ENCODE measurements around the gene STRBP.
"Not testable (repeated sequence)": the region's sequence is repeated elsewhere in the genome, so short reads cannot be mapped to it uniquely, and the experiment has no call there.

STRBP gene

GRCh38 chr9:123304340-123304691, 35.9 kb upstream of the STRBP start:
- Histone ChIP-seq H3K4me3 (ENCODE audit: low read depth in 1 of 2, low read length in 2 of 2) (no peak overlapping the region), H2AFZ (ENCODE audit: low read depth, low read length) (no peak overlapping the region), H3K36me3 (ENCODE audit: insufficient read depth, low read length) (no peaks in the 10 kb centered on the region), H3K27me3 (ENCODE audit: insufficient read depth, low read length, poor library complexity) (no peaks in the 10 kb centered on the region), H3K9ac (ENCODE audit: low read depth, low read length) (no peak overlapping the region), H3K4me1 (ENCODE audit: insufficient read depth, low read length) (no peaks in the 10 kb centered on the region), H3K79me2 (ENCODE audit: insufficient read depth, low read length) (no peaks in the 10 kb centered on the region), H4K20me1 (ENCODE audit: insufficient read depth, low read length) (no peaks in the 10 kb centered on the region), H3K9me3 (ENCODE audit: insufficient read depth, low read length, severe bottlenecking) (no peaks in the 10 kb centered on the region), H3K4me2 (ENCODE audit: insufficient read depth, low read length) (no peak overlapping the region), H3K27ac (ENCODE audit: low read length) (no peak overlapping the region)
- TF ChIP-seq EZH2 (IDR thresholded peaks at IDR 0.05; ENCODE audit: borderline replicate concordance, low read depth, low read length, severe bottlenecking) (no peak), CTCF (IDR thresholded peaks at IDR 0.05; ENCODE audit: borderline replicate concordance, extremely low read depth, low read length, poor library complexity, severe bottlenecking) (no peak)
- ATAC-seq (ENCODE audit: insufficient read depth, low read depth), result no peak
- no peak for DNase-seq

- no peak for DNase-seq
- Histone ChIP-seq H3K9me3 (ENCODE audit: insufficient read depth, low read length, severe bottlenecking) (no peaks in the 10 kb centered on the region), H3K9ac (ENCODE audit: low read depth, low read length) (no peak overlapping the region), H2AFZ (ENCODE audit: low read depth, low read length) (no peak overlapping the region), H3K36me3 (ENCODE audit: insufficient read depth, low read length) (no peaks in the 10 kb centered on the region), H3K4me2 (ENCODE audit: insufficient read depth, low read length) (no peak overlapping the region), H3K79me2 (ENCODE audit: insufficient read depth, low read length) (no peaks in the 10 kb centered on the region), H4K20me1 (ENCODE audit: insufficient read depth, low read length) (no peaks in the 10 kb centered on the region), H3K4me1 (ENCODE audit: insufficient read depth, low read length) (no peaks in the 10 kb centered on the region), H3K4me3 (ENCODE audit: low read depth in 1 of 2, low read length in 2 of 2) (no peak overlapping the region), H3K27ac (ENCODE audit: low read length) (no peak overlapping the region), H3K27me3 (ENCODE audit: insufficient read depth, low read length, poor library complexity) (no peaks in the 10 kb centered on the region)
- ATAC-seq (ENCODE audit: insufficient read depth, low read depth), result no peak
- no peak for TF ChIP-seq EZH2 (IDR thresholded peaks at IDR 0.05; ENCODE audit: borderline replicate concordance, low read depth, low read length, severe bottlenecking)
- TF ChIP-seq CTCF (IDR thresholded peaks at IDR 0.05; ENCODE audit: borderline replicate concordance, extremely low read depth, low read length, poor library complexity, severe bottlenecking), result no peak
Observed at GRCh38 chr9:123302348-123303214, 34.2 kb upstream of the STRBP start.

- not testable (repeated sequence) for H3K4me1 ChIP-seq (ENCODE audit: insufficient read depth, low read length); H3K79me2 ChIP-seq (ENCODE audit: insufficient read depth, low read length); H2AFZ ChIP-seq (ENCODE audit: low read depth, low read length); H3K27me3 ChIP-seq (ENCODE audit: insufficient read depth, low read length, poor library complexity); H3K27ac ChIP-seq (ENCODE audit: low read length); H4K20me1 ChIP-seq (ENCODE audit: insufficient read depth, low read length); ATAC-seq (ENCODE audit: insufficient read depth, low read depth); H3K36me3 ChIP-seq (ENCODE audit: insufficient read depth, low read length); H3K9ac ChIP-seq (ENCODE audit: low read depth, low read length); H3K4me3 ChIP-seq (ENCODE audit: low read depth in 1 of 2, low read length in 2 of 2); H3K9me3 ChIP-seq (ENCODE audit: insufficient read depth, low read length, severe bottlenecking); H3K4me2 ChIP-seq (ENCODE audit: insufficient read depth, low read length); DNase-seq
Observed at GRCh38 chr9:123301936-123302335, 33.5 kb upstream of the STRBP start.

- no peaks in the 10 kb centered on the region for H3K27me3 ChIP-seq (ENCODE audit: insufficient read depth, low read length, poor library complexity)
- H3K27ac ChIP-seq (ENCODE audit: low read length), result no peak overlapping the region
- no peaks in the 10 kb centered on the region for H3K9me3 ChIP-seq (ENCODE audit: insufficient read depth, low read length, severe bottlenecking)
- H3K4me3 ChIP-seq (ENCODE audit: low read depth in 1 of 2, low read length in 2 of 2), result no peak overlapping the region
- H3K36me3 ChIP-seq (ENCODE audit: insufficient read depth, low read length), result no peaks in the 10 kb centered on the region
- no peaks in the 10 kb centered on the region for H3K79me2 ChIP-seq (ENCODE audit: insufficient read depth, low read length)
- H3K9ac ChIP-seq (ENCODE audit: low read depth, low read length), result no peak overlapping the region
- ATAC-seq (ENCODE audit: insufficient read depth, low read depth), result no peak
- DNase-seq, result no peak
- no peaks in the 10 kb centered on the region for H3K4me1 ChIP-seq (ENCODE audit: insufficient read depth, low read length)
- no peaks in the 10 kb centered on the region for H4K20me1 ChIP-seq (ENCODE audit: insufficient read depth, low read length)
- no peak overlapping the region for H3K4me2 ChIP-seq (ENCODE audit: insufficient read depth, low read length)
- H2AFZ ChIP-seq (ENCODE audit: low read depth, low read length), result no peak overlapping the region
- TF ChIP-seq CTCF (IDR thresholded peaks at IDR 0.05; ENCODE audit: borderline replicate concordance, extremely low read depth, low read length, poor library complexity, severe bottlenecking) (no peak), EZH2 (IDR thresholded peaks at IDR 0.05; ENCODE audit: borderline replicate concordance, low read depth, low read length, severe bottlenecking) (no peak)
Observed at GRCh38 chr9:123300554-123300953, 32.2 kb upstream of the STRBP start.
